ENCODE data around the gene PRKCH. TPM values are rescaled to one million over a fixed set of nuclear protein-coding genes. Genes with fewer than 3 reads are reported as not detected.

The PRKCH gene
- total and polyA plus RNA-seq, 8 donors: 35.2 to 48.8 (median 43.1) TPM

- intact Hi-C loops (cut with DNase I): no loop called here
- ATAC-seq (peak; percentile 41), DNase-seq (no peak)
- H3K4me3 ChIP-seq: no peak overlapping the region
- H3K4me1 ChIP-seq: peaks cover 14 to 60% of the 10 kb centered on the region in 2 donors
- peak overlapping the region; percentile 79 to 95 for H3K27ac ChIP-seq
- no peaks in the 10 kb centered on the region for H3K9me3 ChIP-seq
- H3K27me3 ChIP-seq: no peaks in the 10 kb centered on the region
- TF ChIP-seq CTCF (IDR thresholded peaks at IDR 0.05): no peak
- H3K36me3 ChIP-seq: peaks cover 0 to 20% of the 10 kb centered on the region in 2 donors
These were observed 232.6 kb downstream of the PRKCH start for GRCh38 chr14:61553730-61554641.

GRCh38 chr14:61555056-61555838 is 233.9 kb downstream of the PRKCH start:
- no peak overlapping the region for H3K4me3 ChIP-seq
- no peaks in the 10 kb centered on the region for H3K9me3 ChIP-seq
- no peak for TF ChIP-seq CTCF (IDR thresholded peaks at IDR 0.05)
- intact Hi-C loops (cut with DNase I): no loop called here
- ATAC-seq: no peak
- no peak for DNase-seq
- H3K36me3 ChIP-seq: peaks cover 0 to 9% of the 10 kb centered on the region in 2 donors
- no peaks in the 10 kb centered on the region for H3K27me3 ChIP-seq
- H3K4me1 ChIP-seq: peaks cover 14 to 57% of the 10 kb centered on the region in 2 donors
- H3K27ac ChIP-seq: no peak overlapping the region

- H3K4me3 ChIP-seq: no peak overlapping the region
- H3K27me3 ChIP-seq: no peaks in the 10 kb centered on the region
- peaks cover 0 to 2% of the 10 kb centered on the region in 2 donors for H3K36me3 ChIP-seq
- no peak for TF ChIP-seq CTCF (IDR thresholded peaks at IDR 0.05)
- H3K27ac ChIP-seq: no peak overlapping the region
- intact Hi-C loops (cut with DNase I): no loop called here
- no peak for DNase-seq
- peaks cover 16 to 62% of the 10 kb centered on the region in 2 donors for H3K4me1 ChIP-seq
- no peak for ATAC-seq
- no peaks in the 10 kb centered on the region for H3K9me3 ChIP-seq
These were observed 235.1 kb downstream of the PRKCH start for GRCh38 chr14:61556455-61556854.

- no peaks in the 10 kb centered on the region for H3K27me3 ChIP-seq
- ATAC-seq (no peak), DNase-seq (no peak)
- no peak overlapping the region for H3K4me3 ChIP-seq
- no peaks in the 10 kb centered on the region for H3K36me3 ChIP-seq
- TF ChIP-seq CTCF (IDR thresholded peaks at IDR 0.05): no peak
- intact Hi-C loops (cut with DNase I): no loop called here
- H3K27ac ChIP-seq: no peak overlapping the region
- peaks cover 25 to 62% of the 10 kb centered on the region in 2 donors for H3K4me1 ChIP-seq
- H3K9me3 ChIP-seq: no peaks in the 10 kb centered on the region
These were observed 235.9 kb downstream of the PRKCH start for GRCh38 chr14:61557262-61557661.

- no peaks in the 10 kb centered on the region for H3K27me3 ChIP-seq
- no peaks in the 10 kb centered on the region for H3K9me3 ChIP-seq
- DNase-seq: no peak
- intact Hi-C loops (cut with DNase I): no loop called here
- no peak for ATAC-seq
- H3K36me3 ChIP-seq: no peaks in the 10 kb centered on the region
- no peak overlapping the region for H3K27ac ChIP-seq
- peaks cover 23 to 62% of the 10 kb centered on the region in 2 donors for H3K4me1 ChIP-seq
- no peak overlapping the region for H3K4me3 ChIP-seq
- no peak for TF ChIP-seq CTCF (IDR thresholded peaks at IDR 0.05)
These were observed 236.5 kb downstream of the PRKCH start for GRCh38 chr14:61557854-61558253.
